ENCODE data around the gene PIGU.

The PIGU gene

DNA sequence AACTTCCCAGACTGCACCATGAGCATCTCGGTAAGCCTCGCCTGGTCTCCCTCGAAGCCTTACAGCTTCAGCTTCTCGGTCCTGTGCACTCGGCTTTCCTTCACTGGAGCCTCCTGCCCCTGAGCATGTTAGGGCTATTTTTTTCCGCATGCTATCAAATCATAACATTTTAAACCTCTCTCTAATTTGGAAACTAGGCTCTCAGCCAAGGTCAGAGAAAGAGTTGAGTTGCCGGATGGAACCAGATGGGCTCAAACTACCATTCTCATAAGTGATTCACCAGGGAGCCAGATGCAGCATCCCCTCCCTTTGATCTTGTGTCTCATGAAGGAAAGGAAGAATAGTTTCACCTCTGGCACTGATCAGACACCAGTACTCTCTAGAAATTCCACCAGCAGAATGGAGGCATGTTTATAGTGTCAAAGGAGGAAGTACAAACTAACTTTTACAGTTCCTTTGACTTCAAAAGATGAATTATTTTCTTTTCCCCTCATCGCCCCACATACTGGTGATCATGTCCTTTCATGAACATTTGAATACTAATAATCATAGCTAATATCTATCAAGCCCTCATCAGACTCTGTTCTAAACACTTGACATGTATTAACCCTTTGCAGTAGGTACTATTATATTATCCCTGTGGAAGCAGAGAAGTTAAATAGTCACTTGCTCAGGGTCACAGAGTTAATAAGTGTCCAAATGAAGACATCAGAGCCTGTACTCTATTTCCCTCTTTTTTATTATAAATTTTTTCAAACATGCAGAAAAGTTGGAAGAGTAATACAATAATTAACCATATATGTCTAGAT is 71.7 kb downstream of the PIGU start:
- CTCF ChIA-PET, result interaction anchor here (0.6 kb wide), 2 partner anchors 30 to 401 kb away, joined by 3 read pairs; no protein-coding TSS in a partner anchor
- TF ChIP-seq BCL6B (tag by site-specific recombination; IDR thresholded peaks at IDR 0.05) (no peak), GLI4 (tag by site-specific recombination; IDR thresholded peaks at IDR 0.05) (no peak), ZBTB17 (tag by site-specific recombination; IDR thresholded peaks at IDR 0.05) (peak; percentile 84), ZNF473 (tag by site-specific recombination; IDR thresholded peaks at IDR 0.05) (no peak), ZNF791 (tag by site-specific recombination; IDR thresholded peaks at IDR 0.05) (no peak), ZNF530 (tag by site-specific recombination; IDR thresholded peaks at IDR 0.05; ENCODE audit: low read depth) (no peak), ZEB2 (tag by site-specific recombination; IDR thresholded peaks at IDR 0.05) (0 out of 2 replicates have a peak, but pooled peaks have one; percentile 35), ZNF768 (tag by site-specific recombination; IDR thresholded peaks at IDR 0.05) (no peak)
- TF ChIP-seq, protein P1, sequence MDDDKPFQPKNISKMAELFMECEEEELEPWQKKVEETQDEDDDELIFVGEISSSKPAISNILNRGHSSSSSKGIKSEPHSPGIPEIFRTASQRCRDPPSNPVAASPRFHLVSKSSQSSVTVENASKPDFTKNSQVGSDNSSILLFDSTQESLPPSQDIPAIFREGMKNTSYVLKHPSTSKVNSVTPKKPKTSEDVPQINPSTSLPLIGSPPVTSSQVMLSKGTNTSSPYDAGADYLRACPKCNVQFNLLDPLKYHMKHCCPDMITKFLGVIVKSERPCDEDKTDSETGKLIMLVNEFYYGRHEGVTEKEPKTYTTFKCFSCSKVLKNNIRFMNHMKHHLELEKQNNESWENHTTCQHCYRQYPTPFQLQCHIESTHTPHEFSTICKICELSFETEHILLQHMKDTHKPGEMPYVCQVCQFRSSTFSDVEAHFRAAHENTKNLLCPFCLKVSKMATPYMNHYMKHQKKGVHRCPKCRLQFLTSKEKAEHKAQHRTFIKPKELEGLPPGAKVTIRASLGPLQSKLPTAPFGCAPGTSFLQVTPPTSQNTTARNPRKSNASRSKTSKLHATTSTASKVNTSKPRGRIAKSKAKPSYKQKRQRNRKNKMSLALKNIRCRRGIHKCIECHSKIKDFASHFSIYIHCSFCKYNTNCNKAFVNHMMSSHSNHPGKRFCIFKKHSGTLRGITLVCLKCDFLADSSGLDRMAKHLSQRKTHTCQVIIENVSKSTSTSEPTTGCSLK (tag by site-specific recombination; IDR thresholded peaks at IDR 0.05), result no peak
- TF ChIP-seq, protein P2, sequence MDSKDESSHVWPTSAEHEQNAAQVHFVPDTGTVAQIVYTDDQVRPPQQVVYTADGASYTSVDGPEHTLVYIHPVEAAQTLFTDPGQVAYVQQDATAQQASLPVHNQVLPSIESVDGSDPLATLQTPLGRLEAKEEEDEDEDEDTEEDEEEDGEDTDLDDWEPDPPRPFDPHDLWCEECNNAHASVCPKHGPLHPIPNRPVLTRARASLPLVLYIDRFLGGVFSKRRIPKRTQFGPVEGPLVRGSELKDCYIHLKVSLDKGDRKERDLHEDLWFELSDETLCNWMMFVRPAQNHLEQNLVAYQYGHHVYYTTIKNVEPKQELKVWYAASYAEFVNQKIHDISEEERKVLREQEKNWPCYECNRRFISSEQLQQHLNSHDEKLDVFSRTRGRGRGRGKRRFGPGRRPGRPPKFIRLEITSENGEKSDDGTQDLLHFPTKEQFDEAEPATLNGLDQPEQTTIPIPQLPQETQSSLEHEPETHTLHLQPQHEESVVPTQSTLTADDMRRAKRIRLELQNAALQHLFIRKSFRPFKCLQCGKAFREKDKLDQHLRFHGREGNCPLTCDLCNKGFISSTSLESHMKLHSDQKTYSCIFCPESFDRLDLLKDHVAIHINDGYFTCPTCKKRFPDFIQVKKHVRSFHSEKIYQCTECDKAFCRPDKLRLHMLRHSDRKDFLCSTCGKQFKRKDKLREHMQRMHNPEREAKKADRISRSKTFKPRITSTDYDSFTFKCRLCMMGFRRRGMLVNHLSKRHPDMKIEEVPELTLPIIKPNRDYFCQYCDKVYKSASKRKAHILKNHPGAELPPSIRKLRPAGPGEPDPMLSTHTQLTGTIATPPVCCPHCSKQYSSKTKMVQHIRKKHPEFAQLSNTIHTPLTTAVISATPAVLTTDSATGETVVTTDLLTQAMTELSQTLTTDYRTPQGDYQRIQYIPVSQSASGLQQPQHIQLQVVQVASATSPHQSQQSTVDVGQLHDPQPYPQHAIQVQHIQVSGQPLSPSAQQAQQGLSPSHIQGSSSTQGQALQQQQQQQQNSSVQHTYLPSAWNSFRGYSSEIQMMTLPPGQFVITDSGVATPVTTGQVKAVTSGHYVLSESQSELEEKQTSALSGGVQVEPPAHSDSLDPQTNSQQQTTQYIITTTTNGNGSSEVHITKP (tag by site-specific recombination; IDR thresholded peaks at IDR 0.05), result no peak
- TF ChIP-seq, protein P3, sequence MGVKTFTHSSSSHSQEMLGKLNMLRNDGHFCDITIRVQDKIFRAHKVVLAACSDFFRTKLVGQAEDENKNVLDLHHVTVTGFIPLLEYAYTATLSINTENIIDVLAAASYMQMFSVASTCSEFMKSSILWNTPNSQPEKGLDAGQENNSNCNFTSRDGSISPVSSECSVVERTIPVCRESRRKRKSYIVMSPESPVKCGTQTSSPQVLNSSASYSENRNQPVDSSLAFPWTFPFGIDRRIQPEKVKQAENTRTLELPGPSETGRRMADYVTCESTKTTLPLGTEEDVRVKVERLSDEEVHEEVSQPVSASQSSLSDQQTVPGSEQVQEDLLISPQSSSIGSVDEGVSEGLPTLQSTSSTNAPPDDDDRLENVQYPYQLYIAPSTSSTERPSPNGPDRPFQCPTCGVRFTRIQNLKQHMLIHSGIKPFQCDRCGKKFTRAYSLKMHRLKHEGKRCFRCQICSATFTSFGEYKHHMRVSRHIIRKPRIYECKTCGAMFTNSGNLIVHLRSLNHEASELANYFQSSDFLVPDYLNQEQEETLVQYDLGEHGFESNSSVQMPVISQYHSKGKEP (tag by site-specific recombination; IDR thresholded peaks at IDR 0.05), result peak; percentile 22; the same call in 1 of the 2 replicates
- Histone ChIP-seq H3K4me1 (ENCODE audit: control insufficient read depth, insufficient read depth, low read length) (no peaks in the 10 kb centered on the region), H3K36me3 (ENCODE audit: control insufficient read depth in 2 of 2, insufficient read depth in 1 of 2, low read length in 2 of 2) (no peaks in the 10 kb centered on the region), H3K27ac (ENCODE audit: extremely low read depth, low read depth, low read length) (no peak overlapping the region), H3K4me3 (ENCODE audit: low read depth, low read length) (no peak overlapping the region), H3K9me3 (ENCODE audit: control insufficient read depth, insufficient read depth, low read depth, low read length) (no peaks in the 10 kb centered on the region)
- POLR2A ChIA-PET, result no interaction called here

- POLR2A ChIA-PET, result no interaction called here
Observed at GRCh38 chr20:34600892-34601653, 75.8 kb downstream of the PIGU start.

More at GRCh38 chr20:34600892-34601653, 75.8 kb downstream of the PIGU start:
- no peaks in the 10 kb centered on the region for H3K36me3 ChIP-seq (ENCODE audit: control insufficient read depth in 2 of 2, insufficient read depth in 1 of 2, low read length in 2 of 2)
- no peak overlapping the region for H3K4me3 ChIP-seq (ENCODE audit: low read depth, low read length)
- H3K4me1 ChIP-seq (ENCODE audit: control insufficient read depth, insufficient read depth, low read length), result 0 out of 2 replicates have a peak, but pooled peaks cover 1% of the 10 kb centered on the region
- no peak overlapping the region for H3K27ac ChIP-seq (ENCODE audit: extremely low read depth, low read depth, low read length)
- TF ChIP-seq PRDM6 (tag by site-specific recombination; IDR thresholded peaks at IDR 0.05), result peak; percentile 48; the same call in 1 of the 2 replicates
- no peak for TF ChIP-seq ZNF48 (tag by site-specific recombination; IDR thresholded peaks at IDR 0.05)
- CTCF ChIA-PET, result no interaction called here
- no peaks in the 10 kb centered on the region for H3K9me3 ChIP-seq (ENCODE audit: control insufficient read depth, insufficient read depth, low read depth, low read length)

Measured in HEK293 (cell line).